Lower leg skin (tissue), 4 donors: ENCODE data around the gene PPM1B. TPM values are rescaled to one million over a fixed set of nuclear protein-coding genes. Genes with fewer than 3 reads are reported as not detected.

Experiments used
- DNase-seq, 2 donors: peaks; one replicate each; pipeline ENCODE4 v3.0.0-alpha.2; 2019; ENCODE audit warnings: low spot score in 2 of 2
- H3K4me3 ChIP-seq: fragments of 200-600 bp; sonication (generic); 2 replicates; pipeline ENCODE4 v1.5.1; 2017; ENCODE audit warnings: mild to moderate bottlenecking, low read depth; ENCODE audit not compliant: poor library complexity, severe bottlenecking
- POLR2A ChIP-seq, 2 donors: fragments of 450-650 bp; IDR thresholded peaks; one replicate each; pipeline ENCODE4 v1.6.1; 2016 to 2017; ENCODE audit warnings: antibody characterized with exemption in 2 of 2, mild to moderate bottlenecking in 1 of 2, moderate library complexity in 1 of 2
- WGBS, 2 donors: methylation state at CpG; one replicate each; pipeline ENCODE4 v1.1.5; 2018; 5-methylcytosine and 5-hydroxymethylcytosine counted together
- intact Hi-C: fragments of 100-400 bp; cut with DNase I; formaldehyde crosslinking; loops from one replicate; pipeline ENCODE4 v1.15.0; 2023; ENCODE audit warnings: low total_unique reads
- total RNA-seq, 4 donors: library from RNA; depleted of rRNA; stranded (reverse); fragments of >200 nt; gene quantifications; one replicate each; pipeline ENCODE4 v1.1.0, GENCODE V29; 2016
- TF ChIP-seq, protein P1 (sequence below), 3 donors: fragments of 450-650 bp; IDR thresholded peaks; one replicate each; pipeline ENCODE4 v1.5.1; 2016; ENCODE audit warnings: antibody characterized with exemption in 3 of 3, mild to moderate bottlenecking in 3 of 3, moderate library complexity in 2 of 3

Gene PPM1B
- total RNA-seq, 4 donors from 2014 or later = 24.2 to 40.2 (median 35.9) TPM

DNA sequence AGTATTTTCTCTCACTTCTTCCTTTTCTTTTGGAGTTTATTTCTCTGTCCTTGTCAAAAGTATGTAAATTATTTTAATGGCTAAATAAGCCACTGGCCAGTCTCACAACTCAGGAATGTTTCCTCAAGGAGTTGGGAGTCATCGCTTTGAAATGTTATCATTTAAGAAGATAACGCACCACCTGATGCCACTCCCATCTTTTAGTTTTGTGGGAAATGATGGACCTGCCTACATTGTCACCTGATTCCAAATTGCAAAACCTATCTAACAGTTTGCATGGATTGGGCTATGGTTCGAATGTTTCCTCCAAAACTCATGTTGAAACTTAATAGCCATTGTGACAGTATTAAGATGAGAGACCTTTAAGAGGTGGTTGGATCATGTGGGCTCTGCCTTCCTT is 32.4 kb upstream of the PPM1B start:
- intact Hi-C loops = no loop called here
- no peak for DNase-seq
- H3K4me3 ChIP-seq = no peak overlapping the region
- WGBS, 2 donors = 57 to 69% methylated on average over 3 of the region's 3 CpGs
- TF ChIP-seq, protein P1, sequence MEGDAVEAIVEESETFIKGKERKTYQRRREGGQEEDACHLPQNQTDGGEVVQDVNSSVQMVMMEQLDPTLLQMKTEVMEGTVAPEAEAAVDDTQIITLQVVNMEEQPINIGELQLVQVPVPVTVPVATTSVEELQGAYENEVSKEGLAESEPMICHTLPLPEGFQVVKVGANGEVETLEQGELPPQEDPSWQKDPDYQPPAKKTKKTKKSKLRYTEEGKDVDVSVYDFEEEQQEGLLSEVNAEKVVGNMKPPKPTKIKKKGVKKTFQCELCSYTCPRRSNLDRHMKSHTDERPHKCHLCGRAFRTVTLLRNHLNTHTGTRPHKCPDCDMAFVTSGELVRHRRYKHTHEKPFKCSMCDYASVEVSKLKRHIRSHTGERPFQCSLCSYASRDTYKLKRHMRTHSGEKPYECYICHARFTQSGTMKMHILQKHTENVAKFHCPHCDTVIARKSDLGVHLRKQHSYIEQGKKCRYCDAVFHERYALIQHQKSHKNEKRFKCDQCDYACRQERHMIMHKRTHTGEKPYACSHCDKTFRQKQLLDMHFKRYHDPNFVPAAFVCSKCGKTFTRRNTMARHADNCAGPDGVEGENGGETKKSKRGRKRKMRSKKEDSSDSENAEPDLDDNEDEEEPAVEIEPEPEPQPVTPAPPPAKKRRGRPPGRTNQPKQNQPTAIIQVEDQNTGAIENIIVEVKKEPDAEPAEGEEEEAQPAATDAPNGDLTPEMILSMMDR (IDR thresholded peaks at IDR 0.05) = no peak
- TF ChIP-seq POLR2A (IDR thresholded peaks at IDR 0.05) = no peak

DNA sequence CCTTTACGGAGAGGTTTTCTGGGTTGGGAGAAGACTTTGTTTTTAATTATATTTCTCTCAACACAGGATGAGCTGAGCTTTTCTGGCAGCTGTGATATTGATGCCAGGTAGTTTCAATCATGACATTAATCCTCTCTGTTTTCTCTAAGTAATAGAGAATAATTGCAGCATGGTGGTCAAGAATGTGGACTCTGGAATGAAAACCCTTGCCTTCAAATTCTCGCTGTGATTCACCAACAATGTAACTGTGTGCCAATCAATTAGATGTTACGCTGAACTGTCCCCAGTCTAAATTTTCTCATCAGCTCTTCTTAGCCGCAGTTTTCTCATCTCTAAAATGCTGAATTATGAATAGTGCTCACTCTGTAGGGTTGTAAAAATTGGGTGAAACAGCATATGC is 31.6 kb upstream of the PPM1B start:
- no peak overlapping the region for H3K4me3 ChIP-seq
- TF ChIP-seq, protein P1 (IDR thresholded peaks at IDR 0.05) = no peak
- TF ChIP-seq POLR2A (IDR thresholded peaks at IDR 0.05) = no peak
- WGBS, 2 donors = 88 to 90% methylated on average over 4 of the region's 4 CpGs
- intact Hi-C loops = no loop called here
- no peak for DNase-seq

DNA sequence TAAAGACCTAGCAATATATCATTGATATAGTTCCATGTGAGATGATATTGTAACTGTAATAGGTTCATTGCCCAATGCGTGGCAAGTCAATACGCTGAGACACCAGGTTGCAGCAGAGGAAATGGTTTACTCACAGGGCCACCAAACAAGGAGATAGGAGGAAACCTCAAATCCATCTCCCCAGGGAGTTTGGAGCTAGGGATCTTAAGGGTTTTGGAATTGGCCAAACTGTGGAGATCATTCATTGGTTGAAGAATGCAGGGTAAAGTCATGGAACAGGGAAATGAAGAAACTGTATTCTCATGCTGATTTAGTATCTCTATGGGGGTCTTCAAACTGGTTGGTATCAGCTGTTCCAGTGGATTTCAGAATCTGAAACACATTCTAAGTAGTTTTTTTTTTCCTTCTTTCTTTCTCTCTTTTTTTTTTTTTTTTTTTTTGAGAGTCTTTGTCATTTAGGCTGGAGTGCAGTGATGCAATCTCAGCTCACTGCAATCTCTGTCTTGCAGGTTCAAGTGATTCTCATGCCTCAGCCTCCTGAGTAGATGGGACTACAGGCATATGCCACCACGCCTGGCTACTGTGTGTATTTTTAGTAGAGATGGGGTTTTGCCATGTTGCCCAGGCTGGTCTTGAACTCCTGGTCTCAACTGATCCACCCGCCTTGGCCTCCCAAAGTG is 30.7 kb upstream of the PPM1B start:
- DNase-seq = no peak
- intact Hi-C loops = no loop called here
- H3K4me3 ChIP-seq = no peak overlapping the region
- TF ChIP-seq POLR2A (IDR thresholded peaks at IDR 0.05) = no peak
- TF ChIP-seq, protein P1 (IDR thresholded peaks at IDR 0.05) = no peak
- 82 to 90% methylated on average over 4 of the region's 4 CpGs for WGBS, 2 donors

DNA sequence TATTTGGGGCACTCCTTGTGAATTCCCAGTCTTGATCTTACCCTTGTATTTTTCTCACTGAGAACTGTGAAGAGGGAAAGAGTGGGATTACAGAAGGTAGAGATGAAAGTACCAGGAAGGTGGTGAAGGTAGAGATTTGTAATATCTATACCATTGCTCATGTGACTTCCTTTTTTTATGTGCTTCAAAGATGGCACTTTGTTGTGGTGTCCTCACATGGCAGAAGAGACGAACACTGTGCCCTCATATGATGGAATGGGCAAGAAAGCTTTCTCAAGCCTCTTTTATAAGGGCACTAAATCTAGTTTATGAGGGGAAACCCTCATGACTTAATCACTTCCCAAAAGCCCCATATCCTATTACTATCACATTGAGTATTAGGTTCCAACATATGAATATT is 28.9 kb upstream of the PPM1B start:
- intact Hi-C loops = no loop called here
- 90 to 93% methylated on average over 1 of the region's 1 CpG for WGBS, 2 donors
- no peak for DNase-seq
- H3K4me3 ChIP-seq = no peak overlapping the region
- no peak for TF ChIP-seq POLR2A (IDR thresholded peaks at IDR 0.05)
- TF ChIP-seq, protein P1 (IDR thresholded peaks at IDR 0.05) = no peak

DNA sequence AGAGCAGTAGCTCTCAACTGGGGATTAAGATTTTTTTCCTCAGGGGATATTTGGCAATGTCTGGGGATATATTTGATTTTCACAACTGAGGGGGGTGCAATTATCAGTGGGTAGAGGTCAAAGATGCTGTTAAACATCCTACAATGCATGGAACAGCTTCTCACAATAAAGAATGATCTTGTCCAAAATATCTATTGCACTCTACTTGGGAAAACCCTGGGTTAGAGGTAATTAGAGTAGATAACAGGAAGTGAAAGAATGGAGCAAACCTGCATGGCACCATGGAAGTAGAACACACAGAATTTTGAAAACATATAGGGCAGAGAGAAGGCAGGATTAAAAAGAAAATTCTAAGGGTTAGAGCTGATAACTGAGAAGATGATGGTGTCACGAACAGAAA is 26.4 kb upstream of the PPM1B start:
- TF ChIP-seq, protein P1 (IDR thresholded peaks at IDR 0.05) = no peak
- no peak for TF ChIP-seq POLR2A (IDR thresholded peaks at IDR 0.05)
- intact Hi-C loops = no loop called here
- H3K4me3 ChIP-seq = no peak overlapping the region
- 72 to 79% methylated on average over 1 of the region's 1 CpG for WGBS, 2 donors
- no peak for DNase-seq

DNA sequence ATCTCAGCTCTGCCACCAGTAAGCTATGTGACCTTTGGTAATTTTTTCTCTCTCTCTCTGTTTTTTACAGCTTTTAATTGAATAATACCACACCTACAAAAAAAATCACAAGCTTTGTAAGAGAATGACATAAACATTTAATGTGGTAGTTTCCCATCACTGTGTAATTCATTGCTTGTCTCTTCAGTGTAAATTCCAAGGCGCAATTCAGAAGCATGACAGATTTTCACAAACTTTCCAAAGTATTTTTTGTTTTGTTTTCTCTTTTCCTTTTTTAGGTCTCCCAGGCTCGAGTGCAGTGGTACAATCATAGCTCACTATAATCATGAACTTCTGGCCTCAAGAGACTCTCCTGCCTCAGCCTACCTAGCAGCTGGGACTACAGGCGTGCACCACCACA is 25.0 kb upstream of the PPM1B start:
- no peak for DNase-seq
- TF ChIP-seq, protein P1 (IDR thresholded peaks at IDR 0.05) = no peak
- no peak for TF ChIP-seq POLR2A (IDR thresholded peaks at IDR 0.05)
- WGBS, 2 donors = 71 to 73% methylated on average over 3 of the region's 3 CpGs
- H3K4me3 ChIP-seq = no peak overlapping the region
- intact Hi-C loops = no loop called here
